Head of caudate nucleus (tissue), 42 donors: ENCODE data around the gene RCC2.
"Not testable (repeated sequence)": the region's sequence is repeated elsewhere in the genome, so short reads cannot be mapped to it uniquely, and the experiment has no call there.

Experiments used
- DNase-seq, 42 donors: peaks; one replicate each; pipeline versions ENCODE4 v3.0.0 to v3.0.0-alpha.2; 2020 to 2021; ENCODE audit warnings: mixed read lengths in 7 of 42
- intact Hi-C: fragments of 100-400 bp; cut with DNase I; formaldehyde crosslinking; loops from one replicate; pipeline ENCODE4 v1.15.0; 2022

The RCC2 gene

DNA sequence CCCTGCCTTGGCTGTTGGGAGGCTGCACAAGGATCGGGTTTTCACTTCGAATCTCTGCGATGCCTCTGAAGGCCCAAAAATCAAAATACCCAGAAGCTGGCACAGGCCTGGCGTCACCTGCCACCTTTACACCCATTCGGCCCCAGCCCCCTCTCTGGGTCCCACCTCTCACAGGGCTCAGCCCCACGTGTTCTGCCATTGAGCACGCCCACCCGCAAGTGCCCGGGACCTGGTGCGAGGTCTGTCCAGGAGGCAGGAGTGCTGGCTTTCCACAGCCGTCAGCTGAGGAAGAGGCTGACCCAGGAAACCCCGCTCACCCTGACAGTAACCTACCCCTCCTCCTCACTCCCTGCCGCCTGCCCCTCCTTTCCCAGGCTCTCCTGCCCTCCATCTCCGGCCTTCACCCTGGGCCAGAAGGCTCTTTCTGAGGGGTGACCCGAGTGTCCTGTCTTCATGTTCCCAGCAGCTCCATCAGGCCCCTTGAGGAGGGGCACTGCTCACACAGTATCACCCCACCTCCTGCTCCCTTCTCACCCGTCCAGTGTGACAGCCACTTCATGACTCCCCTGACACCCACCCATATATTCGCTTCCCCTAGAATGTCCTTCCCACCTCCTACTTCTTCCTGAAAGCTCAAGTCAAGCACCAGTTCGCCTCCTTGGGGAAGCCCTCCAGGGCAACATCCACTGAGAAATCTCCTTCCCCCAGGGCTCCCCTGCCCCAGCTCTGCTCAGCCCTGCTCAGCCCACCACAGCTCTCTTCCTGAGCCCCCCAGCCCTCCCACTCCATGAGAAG lies 13.5 kb downstream of the RCC2 start:
- DNase-seq, result no peak
- intact Hi-C loops, result no loop called here

DNA sequence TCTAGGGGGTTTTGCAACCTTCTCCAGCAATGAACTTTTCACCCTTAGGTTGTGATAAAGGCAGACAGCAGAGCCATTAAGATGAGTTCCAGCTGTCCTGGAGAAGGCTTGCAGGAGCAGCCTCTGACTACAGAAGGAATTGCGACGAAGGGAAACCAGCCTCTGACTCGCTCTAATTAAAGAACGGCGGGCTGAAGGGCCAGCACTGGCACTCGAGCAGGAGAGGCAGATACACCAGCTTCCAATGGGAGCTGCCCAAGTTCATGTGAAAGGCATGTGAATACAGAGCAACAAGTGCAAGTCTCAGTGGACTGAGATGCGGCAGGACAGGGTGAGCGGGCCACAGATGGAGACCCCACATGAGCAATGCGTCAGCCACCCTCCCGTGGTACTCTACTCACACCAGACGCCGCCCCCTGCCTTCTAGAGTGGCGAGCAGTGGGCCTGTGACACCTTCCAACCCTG lies 15.7 kb downstream of the RCC2 start:
- intact Hi-C loops, result no loop called here
- no peak for DNase-seq

- intact Hi-C loops, result no loop called here
- DNase-seq, result no peak
Observed at GRCh38 chr1:17422461-17422860, 17.0 kb downstream of the RCC2 start.

GRCh38 chr1:17420391-17420918 lies 19.0 kb downstream of the RCC2 start:
- intact Hi-C loops, result no loop called here
- DNase-seq, result no peak

DNA sequence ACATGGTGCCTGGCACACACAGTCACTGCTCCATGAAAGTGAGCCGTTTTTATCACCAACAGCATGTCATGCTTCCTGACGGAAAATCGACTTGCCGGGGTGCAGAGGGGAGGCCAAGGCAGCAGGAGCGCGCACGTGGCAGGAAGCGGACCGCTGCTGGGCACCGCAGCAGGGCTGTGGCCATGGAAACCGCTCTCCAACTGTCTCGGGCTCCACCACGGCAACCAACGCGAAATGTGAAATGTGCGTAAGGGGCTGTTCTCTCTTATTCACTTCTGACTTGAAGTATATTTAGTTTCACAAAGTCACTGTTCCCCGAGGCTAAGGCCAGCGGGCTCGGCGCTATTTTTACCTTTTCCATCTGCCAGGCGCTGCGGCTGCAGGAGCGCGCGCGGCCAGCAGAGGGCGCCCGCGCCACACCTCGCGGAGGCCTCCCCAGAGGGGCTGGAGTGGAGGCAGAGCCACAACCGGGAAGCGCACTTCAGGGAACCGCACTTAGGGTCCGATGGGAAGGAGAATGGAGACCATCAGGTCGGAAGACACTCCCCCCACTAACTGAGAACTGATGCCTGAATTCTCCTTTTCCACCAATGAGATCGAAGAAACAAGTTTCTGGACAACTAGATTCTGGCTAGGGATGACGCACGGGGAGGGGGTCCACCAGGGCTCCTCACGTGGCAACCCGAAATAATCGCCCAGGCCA lies 19.7 kb downstream of the RCC2 start:
- peak in 41 of 42 donors; percentile 35 to 88 (median 72) for DNase-seq
- intact Hi-C loops, result loop anchor here (10.0 kb wide), 1 partner anchor 365 kb away; the partner anchor contains the start of gene SDHB

DNA sequence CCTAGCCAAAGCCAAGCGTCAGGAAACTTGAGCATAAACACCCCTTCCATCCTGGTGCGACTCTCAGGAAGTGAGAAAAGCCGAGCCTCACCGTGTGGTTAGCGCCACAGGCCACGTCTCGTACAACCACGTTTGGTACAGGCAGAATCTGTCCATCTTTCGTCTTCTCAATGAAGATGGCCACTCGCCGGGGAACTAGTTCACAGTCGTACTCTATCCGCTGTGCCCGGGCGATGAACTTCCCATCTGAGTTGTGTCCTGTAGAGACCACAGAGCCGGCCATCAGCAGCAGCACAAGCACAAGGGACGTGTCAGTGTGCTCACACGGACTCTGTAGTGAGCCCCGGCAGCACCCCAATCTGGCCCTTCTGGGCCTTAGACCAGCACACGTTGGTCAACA lies 23.1 kb downstream of the RCC2 start:
- intact Hi-C loops, result loop anchor here (10.0 kb wide), 1 partner anchor 362 kb away; the partner anchor contains the start of gene SDHB
- no peak for DNase-seq

DNA sequence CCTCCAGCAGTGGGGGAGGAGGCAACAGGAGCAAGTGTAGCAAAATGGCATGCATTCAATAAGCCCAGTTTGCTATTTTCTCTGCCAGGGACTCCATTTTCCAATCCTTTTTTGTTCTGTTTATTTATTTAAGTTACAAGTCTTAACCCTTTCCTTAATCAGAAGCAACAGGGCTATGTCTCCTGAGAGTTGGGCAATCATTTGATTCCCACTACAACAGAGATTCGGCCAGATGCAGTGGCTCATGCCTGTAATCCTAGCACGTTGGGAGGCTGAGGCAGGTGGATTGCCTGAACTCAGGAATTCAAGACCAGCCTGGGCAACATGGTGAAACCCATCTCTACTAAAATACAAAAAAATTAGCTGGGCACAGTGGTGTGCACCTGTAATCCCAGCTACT lies 25.5 kb downstream of the RCC2 start:
- intact Hi-C loops, result loop anchor here (10.0 kb wide), 1 partner anchor 359 kb away; the partner anchor contains the start of gene SDHB
- DNase-seq, result no peak

- DNase-seq, result no peak
- intact Hi-C loops, result loop anchor here (10.0 kb wide), 1 partner anchor 357 kb away; the partner anchor contains the start of gene SDHB
Observed at GRCh38 chr1:17412093-17412870, 27.2 kb downstream of the RCC2 start.

DNA sequence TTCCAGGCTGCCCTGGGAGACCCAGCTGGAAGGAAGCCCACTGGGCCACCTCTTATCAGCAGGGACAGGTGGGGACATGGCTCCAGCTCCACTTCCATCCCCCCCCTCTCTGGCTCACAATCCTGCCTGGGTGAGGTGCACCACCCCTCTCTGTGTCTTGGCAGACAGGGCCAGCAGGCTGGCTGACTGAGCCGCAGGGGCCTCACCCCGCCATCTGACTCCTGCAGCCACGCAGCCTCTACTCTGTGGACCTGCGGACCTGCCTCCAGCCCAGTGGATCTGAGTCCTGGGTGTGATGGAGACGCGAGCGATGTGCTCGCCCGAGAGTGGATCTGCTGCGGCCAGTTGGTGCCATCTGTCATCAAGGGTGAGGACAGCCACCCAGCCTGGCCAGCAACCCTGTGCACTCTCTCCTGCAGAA lies 30.1 kb downstream of the RCC2 start:
- intact Hi-C loops, result loop anchor here (10.0 kb wide), 1 partner anchor 285 kb away; no protein-coding TSS in a partner anchor
- no peak for DNase-seq

GRCh38 chr1:17407786-17408514 lies 31.5 kb downstream of the RCC2 start:
- DNase-seq, result not testable (repeated sequence)
- intact Hi-C loops, result loop anchor here (10.0 kb wide), 1 partner anchor 283 kb away; no protein-coding TSS in a partner anchor

- not testable (repeated sequence) for DNase-seq
- intact Hi-C loops, result loop anchor here (10.0 kb wide), 1 partner anchor 282 kb away; no protein-coding TSS in a partner anchor
Observed at GRCh38 chr1:17406760-17407475, 32.6 kb downstream of the RCC2 start.

GRCh38 chr1:17405898-17406759 lies 33.3 kb downstream of the RCC2 start:
- peak; percentile 47 to 87 (median 72) for DNase-seq
- intact Hi-C loops, result loop anchor here (10.0 kb wide), 1 partner anchor 281 kb away; no protein-coding TSS in a partner anchor

GRCh38 chr1:17404820-17405219 lies 34.7 kb downstream of the RCC2 start:
- intact Hi-C loops, result loop anchor here (10.0 kb wide), 1 partner anchor 280 kb away; no protein-coding TSS in a partner anchor
- no peak for DNase-seq

- intact Hi-C loops, result loop anchor here (10.0 kb wide), 1 partner anchor 279 kb away; no protein-coding TSS in a partner anchor
Observed at GRCh38 chr1:17404034-17404684, 35.3 kb downstream of the RCC2 start.

GRCh38 chr1:17403081-17403480 lies 36.4 kb downstream of the RCC2 start:
- intact Hi-C loops, result loop anchor here (10.0 kb wide), 1 partner anchor 278 kb away; no protein-coding TSS in a partner anchor
- DNase-seq, result no peak

More at GRCh38 chr1:17404034-17404684, 35.3 kb downstream of the RCC2 start:
- DNase-seq, result no peak

GRCh38 chr1:17401841-17402240 lies 37.6 kb downstream of the RCC2 start:
- intact Hi-C loops, result loop anchor here (10.0 kb wide), 1 partner anchor 277 kb away; no protein-coding TSS in a partner anchor
- DNase-seq, result no peak
